Coronary artery (tissue), 2 donors: ENCODE measurements around the gene EEF2KMT.

Experiments used
- DNase-seq: peaks from one replicate; pipeline ENCODE4 v3.0.0-alpha.2; 2017; ENCODE audit warnings: low spot score
- H3K27ac ChIP-seq, 2 donors: fragments of 200-600 bp; sonication (generic); one replicate each; pipeline ENCODE4 v1.5.1; 2016 to 2019
- H3K4me3 ChIP-seq: fragments of 200-600 bp; sonication (generic); 2 replicates; pipeline ENCODE4 v1.5.1; 2016; ENCODE audit warnings: mild to moderate bottlenecking, moderate library complexity
- CTCF ChIP-seq: fragments of 200-600 bp; sonication (generic); IDR thresholded peaks from one replicate; pipeline ENCODE4 v1.5.1; 2019; ENCODE audit warnings: antibody characterized with exemption

EEF2KMT gene

GRCh38 chr16:5064915-5065314 is 32.7 kb downstream of the EEF2KMT start:
- Histone ChIP-seq H3K27ac (no peak overlapping the region), H3K4me3 (no peak overlapping the region)
- TF ChIP-seq CTCF = no peak
- DNase-seq = no peak

GRCh38 chr16:5062790-5063765 is 34.5 kb downstream of the EEF2KMT start:
- TF ChIP-seq CTCF = no peak
- Histone ChIP-seq H3K4me3 (no peak overlapping the region), H3K27ac (no peak overlapping the region)
- no peak for DNase-seq

- DNase-seq = no peak
- Histone ChIP-seq H3K27ac (no peak overlapping the region), H3K4me3 (no peak overlapping the region)
- no peak for TF ChIP-seq CTCF
These were observed 35.5 kb downstream of the EEF2KMT start for GRCh38 chr16:5062051-5062450.

- H3K27ac ChIP-seq = no peak overlapping the region
- H3K4me3 ChIP-seq = no peak overlapping the region
- TF ChIP-seq CTCF = no peak
- DNase-seq = no peak
These were observed 37.4 kb downstream of the EEF2KMT start for GRCh38 chr16:5060073-5060641.

- no peak overlapping the region for H3K4me3 ChIP-seq
- no peak for TF ChIP-seq CTCF
- DNase-seq = no peak
- no peak overlapping the region for H3K27ac ChIP-seq
These were observed 38.1 kb downstream of the EEF2KMT start for GRCh38 chr16:5059386-5060072.

- Histone ChIP-seq H3K27ac (no peak overlapping the region), H3K4me3 (no peak overlapping the region)
- TF ChIP-seq CTCF = no peak
- no peak for DNase-seq
These were observed 39.1 kb downstream of the EEF2KMT start for GRCh38 chr16:5058476-5058875.
